Stimulated activated CD4-positive, alpha-beta T cell treated with anti-CD3 and anti-CD28 coated beads, Interleukin-2, amount 100 ng/mL, for 4 hours (primary cell): ENCODE results near the gene SNTG2.
"Not testable (repeated sequence)": the region's sequence is repeated elsewhere in the genome, so short reads cannot be mapped to it uniquely, and the experiment has no call there.

Experiments used
- DNase-seq: peaks from one replicate; pipeline ENCODE4 v3.0.0-alpha.2; 2020; ENCODE audit warnings: low read depth

Gene SNTG2

DNA sequence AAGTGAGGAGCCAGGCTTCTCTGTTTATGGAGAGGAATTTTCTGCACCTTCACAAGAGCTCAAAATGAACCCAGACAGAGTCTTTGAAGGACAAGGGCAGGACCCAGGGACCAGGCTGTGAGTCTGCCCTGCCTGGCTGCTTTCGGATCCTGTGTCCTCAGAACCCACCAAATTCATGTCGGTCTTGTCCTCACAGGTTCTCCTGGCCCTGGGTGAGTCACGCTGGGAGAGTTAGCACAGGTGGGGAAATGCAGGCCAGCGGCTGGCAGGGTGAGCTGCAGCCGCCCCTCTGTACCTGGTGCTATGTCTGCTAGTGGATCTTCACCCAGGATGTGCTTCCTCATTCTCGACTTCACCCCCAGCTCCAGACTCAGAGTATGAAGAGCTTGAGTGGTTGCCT lies 426.8 kb downstream of the SNTG2 start:
- DNase-seq = no peak

DNA sequence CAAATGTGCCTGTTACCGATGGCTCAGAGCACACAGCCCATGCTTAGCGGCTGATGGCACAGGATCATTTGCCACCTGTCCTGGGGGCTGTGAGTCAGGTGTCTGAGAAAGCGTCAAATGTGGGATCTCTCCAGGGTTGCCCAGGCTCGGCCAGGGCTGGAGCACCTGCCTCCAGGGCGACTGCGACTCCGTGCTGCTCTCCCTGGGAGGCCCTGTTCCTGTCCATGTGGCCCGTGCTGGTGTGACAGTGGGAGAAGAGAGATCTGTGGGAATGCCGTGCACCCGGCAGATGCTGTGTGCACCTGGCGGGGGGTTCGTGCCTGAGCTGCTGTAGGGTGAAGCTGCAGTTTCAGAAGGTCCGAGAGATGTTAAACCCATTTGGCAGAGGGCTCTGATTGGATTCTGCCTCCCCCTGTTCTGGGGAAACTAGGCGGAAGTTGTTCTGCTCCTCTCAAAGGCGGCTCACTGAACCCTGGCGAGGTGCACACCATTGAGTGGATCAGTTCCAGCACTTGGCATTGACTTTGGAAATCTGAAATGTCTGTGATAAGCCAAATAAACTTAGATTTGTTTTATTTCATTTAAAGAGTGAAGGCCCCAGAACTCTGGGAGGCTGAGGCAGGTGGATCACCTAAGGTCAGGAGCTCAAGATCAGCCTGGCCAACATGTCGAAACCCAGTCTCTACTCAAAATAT lies 428.0 kb downstream of the SNTG2 start:
- no peak for DNase-seq

DNA sequence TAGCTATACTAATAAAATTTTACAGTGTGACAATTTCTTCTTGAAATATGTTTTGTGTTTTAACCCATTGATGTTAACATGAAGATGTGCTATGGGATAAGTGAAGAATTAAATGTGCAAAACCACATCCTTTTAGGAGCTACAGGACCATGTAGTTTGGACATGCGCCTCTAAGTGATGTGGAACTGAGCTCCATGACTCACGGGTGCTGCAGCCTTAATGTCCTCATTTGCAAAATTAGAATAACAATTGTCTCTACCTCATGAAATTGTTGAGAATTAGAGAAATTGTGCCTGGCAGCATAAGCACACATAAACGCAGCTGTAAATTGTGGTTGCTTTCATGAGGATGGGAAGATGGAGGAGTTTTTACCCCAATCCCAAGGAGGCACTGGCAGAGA lies 431.0 kb downstream of the SNTG2 start:
- no peak for DNase-seq

DNA sequence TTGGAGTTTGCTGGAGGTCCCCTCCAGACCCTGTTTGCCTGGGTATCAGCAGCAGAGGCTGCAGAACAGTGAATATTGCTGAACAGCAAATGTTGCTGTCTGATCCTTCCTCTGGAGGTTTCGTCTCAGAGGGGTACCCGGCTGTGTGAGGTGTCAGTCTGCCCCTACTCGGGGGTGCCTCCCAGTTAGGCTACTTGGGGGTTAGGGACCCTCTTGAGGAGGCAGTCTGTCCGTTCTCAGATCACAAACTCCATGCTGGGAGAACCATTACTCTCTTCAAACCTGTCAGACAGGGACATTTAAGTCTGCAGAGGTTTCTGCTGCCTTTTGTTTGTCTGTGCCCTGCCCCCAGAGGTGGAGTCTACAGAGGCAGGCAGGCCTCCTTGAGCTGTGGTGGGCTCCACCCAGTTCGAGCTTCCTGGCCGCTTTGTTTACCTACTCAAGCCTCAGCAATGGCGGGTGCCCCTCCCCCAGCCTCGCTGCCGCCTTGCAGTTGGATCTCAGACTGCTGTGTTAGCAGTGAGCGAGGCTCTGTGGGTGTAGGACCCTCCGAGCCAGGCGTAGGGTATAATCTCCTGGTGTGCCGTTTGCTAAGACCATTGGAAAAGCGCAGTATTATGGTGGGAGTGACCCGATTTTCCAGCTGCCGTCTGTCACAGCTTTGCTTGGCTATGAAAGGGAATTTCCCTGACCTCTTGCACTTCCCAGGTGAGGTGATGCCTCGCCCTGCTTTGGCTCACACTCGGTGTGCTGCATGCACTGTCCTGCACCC lies 437.5 kb downstream of the SNTG2 start:
- DNase-seq = not testable (repeated sequence)

DNA sequence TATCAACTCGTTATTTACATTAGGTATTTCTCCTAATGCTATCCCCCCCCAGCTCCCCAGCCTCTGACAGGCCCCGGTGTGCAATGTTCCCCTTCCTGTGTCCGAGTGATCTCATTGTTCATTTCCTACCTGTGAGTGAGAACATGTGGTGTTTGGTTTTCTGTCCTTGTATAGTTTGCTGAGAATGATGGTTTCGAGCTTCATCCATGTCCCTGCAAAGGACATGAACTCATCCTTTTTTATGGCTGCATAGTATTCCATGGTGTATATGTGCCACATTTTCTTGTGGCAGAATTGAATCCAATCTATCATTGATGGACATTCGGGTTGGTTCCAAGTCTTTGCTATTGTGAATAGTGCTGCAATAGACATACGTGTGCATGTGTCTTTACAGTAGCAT lies 439.5 kb downstream of the SNTG2 start:
- DNase-seq = not testable (repeated sequence)

DNA sequence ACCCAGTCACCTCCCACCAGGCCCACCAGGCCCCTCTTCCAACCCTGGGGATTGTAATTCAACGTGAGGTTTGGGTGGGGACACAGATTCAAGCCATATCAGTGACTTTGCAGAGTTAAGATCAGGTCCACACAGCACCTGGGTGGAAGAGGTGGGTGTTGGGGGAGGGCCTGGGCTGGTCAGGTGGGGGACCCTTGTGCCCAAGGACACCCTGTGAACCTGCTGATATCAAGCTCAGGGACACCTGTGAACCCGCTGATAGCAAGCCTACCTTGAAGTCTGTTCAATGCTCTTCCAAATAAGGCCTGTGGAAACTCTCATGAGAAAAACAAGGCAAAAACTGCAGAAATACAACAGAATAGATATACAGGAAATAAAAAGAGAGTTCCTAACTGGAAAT lies 442.7 kb downstream of the SNTG2 start:
- DNase-seq = no peak

DNA sequence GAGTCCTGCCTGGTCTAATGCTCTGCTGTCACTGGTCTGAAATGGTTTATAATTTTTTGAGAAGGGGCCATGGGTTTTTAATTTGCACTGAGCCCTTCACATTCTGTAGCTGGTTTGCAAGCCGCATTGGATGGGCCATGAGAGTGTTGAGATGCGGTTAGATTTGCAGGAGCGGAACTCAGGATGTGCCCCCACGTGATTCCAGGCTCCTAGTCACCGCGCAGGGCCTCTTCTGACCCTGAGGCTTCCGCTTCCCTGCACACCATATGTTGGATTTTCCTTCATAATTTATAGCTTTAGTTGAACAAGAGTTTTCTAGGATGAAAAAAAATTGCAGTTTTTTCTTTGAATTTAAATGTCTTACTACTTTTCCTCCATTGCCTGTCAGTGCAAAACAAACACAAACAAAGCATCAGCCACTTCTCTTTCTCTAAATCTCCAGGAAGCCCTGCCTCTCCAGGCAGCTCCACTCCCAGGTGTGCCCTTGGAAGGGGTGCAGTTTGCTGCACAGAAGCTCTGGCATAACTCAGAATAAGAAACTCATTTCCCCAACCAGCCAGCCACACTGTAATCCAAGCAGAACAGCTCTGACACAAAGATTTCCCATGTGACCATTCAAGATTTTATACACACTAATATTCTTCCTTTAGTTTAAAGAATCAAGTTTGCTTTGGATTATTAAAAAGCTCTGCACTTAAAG lies 444.2 kb downstream of the SNTG2 start:
- DNase-seq = no peak

DNA sequence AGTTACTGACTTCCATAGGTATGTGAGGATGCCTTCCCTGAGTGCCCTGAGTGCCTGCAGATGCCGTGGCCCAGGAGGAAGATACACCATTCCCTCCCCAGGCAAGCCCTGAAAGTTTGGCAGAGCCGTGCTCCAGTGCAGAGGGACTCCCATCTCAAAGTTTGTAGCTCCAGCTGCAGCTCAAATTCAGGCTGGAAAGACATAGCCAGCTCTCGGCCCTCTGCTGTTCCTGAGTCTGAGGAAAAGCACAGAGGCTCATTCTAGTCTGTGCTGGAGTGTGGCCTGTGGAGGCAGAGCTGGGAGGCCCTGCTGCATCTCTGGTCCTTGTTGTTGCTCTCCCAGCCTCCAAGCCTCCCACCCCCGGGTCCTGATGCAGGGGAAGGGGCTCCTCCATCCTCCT lies 446.7 kb downstream of the SNTG2 start:
- no peak for DNase-seq

DNA sequence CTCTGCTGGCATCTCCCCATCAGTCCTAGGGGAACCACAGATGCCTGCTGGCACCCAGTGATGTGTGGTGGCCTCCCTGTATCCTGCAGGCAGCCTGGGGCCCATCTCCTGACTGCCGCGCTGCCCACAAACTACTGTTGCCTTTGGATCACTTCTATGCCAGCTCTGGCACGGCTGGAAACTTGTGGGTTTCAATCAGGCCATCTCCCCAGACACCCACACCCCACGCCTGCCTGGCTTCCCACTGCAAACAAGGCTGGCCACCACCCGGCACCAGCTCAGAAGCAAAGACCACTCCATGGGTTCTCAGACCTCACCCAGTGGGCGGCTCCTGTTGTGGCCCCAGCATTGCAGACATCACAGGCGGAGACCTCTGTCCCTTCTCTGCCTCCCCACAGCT lies 447.5 kb downstream of the SNTG2 start:
- DNase-seq = no peak

DNA sequence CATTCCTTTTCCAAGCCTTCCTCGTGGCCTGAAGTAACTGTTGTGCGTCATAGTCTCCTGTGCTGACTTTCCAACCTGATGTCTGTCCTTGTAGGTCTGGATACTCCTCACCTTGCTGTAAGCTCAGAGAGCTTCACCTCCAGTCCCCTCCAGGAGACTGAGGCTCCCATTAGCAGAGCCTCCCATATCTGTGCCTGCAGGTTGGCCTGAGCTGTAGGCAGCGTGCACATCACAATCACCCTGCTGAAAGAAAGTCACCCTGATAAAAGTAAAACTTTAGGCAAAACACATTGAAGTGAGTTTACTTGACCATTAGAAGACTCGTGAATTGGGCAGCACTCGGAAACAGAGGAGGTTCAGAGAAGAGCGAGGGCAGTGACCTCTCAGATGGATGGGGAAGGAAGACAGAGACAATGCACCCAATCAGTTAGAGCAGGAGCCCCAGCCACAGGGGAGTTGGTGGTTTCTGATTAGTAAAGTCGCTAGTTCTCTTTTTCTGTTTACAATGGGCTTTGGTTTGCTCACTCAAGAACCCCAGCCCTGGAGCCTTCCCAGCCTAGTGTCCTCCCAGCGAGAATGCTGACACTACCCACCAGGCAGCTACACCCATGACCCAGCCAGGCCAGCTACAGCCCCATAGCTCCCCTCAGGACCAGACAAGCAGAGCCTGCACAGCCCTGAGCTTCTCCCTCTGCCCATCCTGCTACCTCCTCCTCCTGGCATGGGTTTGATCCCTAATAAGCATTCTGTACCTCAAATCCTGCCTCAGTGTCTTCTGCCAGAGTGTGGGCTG lies 450.5 kb downstream of the SNTG2 start:
- DNase-seq = no peak

DNA sequence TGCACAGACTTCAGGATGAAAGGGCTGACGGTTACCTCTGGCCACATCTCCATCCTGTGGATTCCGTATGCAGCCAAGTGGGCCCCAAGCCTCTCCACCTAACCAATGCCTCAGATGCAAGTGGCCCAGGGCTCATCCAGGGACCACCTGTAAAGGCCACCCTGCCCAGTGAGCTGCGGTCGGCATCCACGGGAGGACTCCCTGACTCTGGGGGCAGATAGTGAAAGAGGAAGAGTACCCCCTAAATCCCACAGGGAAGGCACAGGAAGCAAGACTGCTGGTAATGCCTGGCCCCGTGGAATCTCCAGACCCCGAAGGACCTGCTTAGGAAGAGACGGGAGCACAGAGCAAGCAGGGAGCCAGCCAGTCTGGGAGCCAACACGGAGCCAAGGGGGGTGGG lies 451.4 kb downstream of the SNTG2 start:
- DNase-seq = no peak

DNA sequence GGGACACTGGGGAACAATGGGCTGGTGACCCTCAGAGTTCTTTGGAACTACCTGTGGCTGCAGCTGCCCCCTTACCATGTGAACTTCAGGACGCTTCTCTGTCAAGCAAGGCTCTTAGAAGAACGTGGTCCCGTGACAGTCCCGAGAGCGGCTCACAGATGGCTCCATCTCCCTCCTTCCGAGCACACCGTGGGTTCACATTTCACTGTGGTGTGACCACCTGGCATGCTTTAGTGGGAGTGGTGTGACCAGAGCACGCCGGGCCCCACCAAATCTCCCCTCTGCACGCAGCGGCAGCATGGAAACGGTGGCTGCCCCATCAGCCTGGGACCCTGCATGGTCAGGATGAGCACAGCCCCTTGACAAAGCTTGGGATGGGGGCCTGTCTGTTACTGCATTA lies 452.9 kb downstream of the SNTG2 start:
- DNase-seq = no peak

DNA sequence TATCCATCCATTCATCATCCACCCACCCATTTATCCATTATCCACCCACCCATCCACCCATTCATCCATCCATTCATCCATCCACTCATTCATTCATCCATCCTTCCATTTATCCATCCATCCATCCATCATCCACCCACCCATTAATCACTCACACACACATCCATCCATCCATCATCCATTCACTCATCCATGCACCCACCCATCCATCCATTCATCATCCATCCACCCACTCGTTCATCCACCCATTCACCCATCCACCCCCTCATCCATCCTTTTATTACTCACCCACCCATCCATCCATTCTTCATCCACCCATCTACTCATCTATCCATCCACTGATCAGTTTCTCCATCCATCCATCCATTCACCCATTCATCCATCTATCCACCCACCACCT lies 454.5 kb downstream of the SNTG2 start:
- no peak for DNase-seq

DNA sequence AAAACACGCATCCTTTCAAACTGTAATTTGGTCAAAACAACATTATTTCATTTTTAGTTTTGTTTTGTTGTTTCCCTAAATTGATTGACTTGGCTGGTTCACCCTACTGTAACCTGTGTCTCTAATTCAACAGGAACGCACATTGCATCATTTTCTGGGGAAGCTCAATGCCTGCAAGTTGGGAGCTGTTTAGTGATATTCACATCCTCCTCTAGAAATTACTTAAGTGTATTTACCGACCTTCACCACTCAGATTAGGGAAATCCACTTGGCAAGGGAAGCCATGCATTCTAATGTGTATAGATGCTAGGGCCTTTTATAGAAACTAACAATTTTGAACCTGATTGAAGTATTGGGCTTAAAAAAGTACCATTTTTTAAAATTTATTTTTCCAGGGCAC lies 455.3 kb downstream of the SNTG2 start:
- DNase-seq = no peak

DNA sequence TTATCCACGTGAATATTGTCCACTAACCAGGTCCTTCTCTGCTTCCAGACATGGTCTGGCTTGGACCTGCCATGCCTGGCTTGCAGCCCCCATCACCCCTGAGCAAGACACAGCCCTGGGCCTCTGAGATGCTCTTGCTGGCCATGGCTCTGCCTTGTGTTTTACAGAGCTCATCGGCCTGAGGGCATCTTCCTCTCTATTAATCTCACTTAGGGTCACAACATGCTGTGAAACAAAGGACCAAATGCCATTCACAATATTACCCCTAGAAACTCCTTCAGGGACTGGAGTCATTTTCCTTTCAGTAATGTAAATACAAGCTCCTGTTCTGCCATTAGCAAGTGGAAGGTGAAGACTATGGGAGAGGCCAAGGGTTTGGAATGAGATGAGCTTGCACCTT lies 455.8 kb downstream of the SNTG2 start:
- no peak for DNase-seq

DNA sequence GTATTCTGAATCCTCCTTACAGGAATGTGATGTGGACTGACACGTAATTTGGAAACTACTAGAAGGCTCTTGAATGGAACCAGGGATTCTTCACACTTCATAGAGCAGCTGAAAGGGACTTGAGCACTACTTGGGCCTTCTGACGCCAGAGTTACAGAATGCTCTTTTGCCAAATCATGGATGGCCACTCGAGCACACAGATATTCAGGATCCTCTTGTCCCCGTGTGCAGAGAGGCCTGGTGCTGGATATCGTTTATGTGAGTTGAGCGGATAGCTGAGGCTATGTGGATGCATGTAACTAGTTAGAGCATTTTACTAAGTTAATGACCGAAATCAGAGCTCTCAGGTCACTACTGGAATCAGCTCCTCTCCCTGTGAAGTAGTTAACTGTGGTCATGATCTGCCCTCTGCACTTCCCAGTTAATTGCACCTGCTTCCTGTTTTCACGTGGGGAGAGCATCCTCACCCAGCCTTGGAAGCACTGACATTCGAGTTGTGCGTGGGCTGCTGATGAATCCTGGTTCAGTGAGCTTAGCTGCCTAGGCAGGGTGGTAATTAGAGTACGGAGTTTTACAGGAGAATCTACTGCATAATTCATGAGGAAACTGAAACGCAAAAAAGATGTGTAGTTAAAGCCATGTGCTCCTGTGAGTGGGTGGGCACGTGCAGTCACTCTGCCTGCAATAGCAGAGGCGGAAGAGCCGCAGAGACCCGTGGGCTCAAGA lies 457.5 kb downstream of the SNTG2 start:
- DNase-seq = no peak

DNA sequence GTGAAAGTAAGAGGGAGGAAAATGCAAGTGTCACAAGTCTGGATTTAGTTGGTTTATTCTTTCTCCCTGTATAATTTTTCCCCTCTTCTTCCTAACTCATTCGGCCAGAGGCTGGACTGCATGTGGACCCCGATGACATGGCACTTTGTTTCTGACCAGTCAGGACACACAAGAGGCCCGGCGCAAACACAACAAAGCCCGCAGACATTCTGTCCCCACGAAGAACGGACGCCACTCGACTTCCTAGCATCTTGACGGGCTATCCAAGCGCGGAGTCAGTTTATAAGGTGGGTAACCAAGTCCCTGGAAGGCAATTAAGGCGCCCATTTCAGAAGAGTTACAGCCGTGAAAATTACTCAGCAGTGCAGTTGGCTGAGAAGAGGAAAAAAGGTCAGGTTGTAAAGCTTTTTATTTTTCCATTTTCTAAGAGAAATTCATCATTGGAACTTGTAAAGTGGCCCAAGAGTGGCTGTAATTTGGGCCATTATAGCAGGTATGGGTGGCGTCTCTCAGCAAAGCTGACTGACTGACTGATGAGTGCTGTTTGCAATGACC lies 462.6 kb downstream of the SNTG2 start, which contains the start of gene TPO:
TSS of gene TPO (plus strand) at position 308 of the 555 bp plus-strand sequence. CDS start 946 bp downstream, outside the sequence.
- no peak for DNase-seq

DNA sequence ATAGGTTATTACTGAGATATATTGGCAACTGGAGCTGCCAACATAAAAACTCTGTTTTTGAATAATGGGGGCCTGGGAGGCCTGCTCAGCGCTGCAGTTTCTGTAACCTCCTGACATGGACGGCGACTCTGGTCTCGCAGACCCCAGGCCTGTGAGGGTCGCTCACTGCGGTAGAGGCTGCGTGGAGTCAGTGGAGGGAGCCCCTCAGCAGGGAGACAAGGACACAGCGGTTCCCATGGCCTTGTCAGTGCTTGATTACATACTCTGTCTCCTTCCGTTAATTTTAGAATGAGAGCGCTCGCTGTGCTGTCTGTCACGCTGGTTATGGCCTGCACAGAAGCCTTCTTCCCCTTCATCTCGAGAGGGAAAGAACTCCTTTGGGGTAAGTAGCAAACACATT lies 463.5 kb downstream of the SNTG2 start:
- no peak for DNase-seq

DNA sequence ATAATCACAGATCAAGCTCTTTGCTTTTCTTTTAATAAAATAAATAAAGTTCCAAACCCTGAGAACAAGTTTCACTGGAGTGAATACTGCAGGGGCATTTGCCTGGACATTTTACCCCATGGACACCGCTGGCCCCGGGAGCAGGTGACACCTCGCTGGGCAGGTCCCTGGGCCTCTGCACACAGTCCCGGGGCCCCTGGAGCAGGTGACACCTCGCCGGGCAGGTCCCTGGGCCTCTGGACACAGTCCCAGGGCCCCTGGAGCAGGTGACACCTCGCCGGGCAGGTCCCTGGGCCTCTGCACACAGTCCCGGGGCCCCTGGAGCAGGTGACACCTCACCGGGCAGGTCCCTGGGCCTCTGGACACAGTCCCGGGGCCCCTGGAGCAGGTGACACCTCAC lies 464.3 kb downstream of the SNTG2 start:
- DNase-seq = not testable (repeated sequence)

DNA sequence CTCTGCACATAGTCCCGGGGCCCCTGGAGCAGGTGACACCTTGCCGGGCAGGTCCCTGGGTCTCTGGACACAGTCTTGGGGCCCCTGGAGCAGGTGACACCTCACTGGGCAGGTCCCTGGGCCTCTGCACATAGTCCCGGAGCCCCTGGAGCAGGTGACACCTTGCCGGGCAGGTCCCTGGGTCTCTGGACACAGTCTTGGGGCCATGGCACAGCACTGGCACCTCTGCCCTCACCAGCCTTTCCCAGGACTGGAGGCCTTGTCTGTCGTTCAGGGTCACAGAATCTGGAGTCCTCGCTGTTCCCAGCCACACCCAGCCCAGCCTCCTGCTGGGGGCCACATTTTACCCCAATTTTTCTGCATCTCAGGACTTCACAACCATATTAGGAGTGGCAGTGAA lies 464.9 kb downstream of the SNTG2 start:
- DNase-seq = no peak
